22Rv1 (cell line): Measurements from ENCODE around the gene DESI2.
"Not testable (repeated sequence)": the region's sequence is repeated elsewhere in the genome, so short reads cannot be mapped to it uniquely, and the experiment has no call there.

Source experiments
- H3K27ac ChIP-seq: fragments of 450-650 bp; 2 replicates; pipeline ENCODE4 v1.5.1; 2017
- CTCF ChIP-seq: fragments of 450-650 bp; IDR thresholded peaks from 2 replicates; pipeline ENCODE4 v1.5.1; 2017; ENCODE audit warnings: mild to moderate bottlenecking
- ZFX ChIP-seq: fragments of 450-650 bp; IDR thresholded peaks from 2 replicates; pipeline ENCODE4 v1.6.1; 2017; ENCODE audit warnings: antibody characterized with exemption, borderline replicate concordance

DESI2 gene

GRCh38 chr1:244664353-244664752, 11.4 kb downstream of the DESI2 start:
- no peak overlapping the region for H3K27ac ChIP-seq
- TF ChIP-seq ZFX (no peak), CTCF (no peak)

GRCh38 chr1:244665771-244666217, 12.9 kb downstream of the DESI2 start:
- H3K27ac ChIP-seq = no peak overlapping the region
- no peak for TF ChIP-seq CTCF

GRCh38 chr1:244666672-244667418, 13.9 kb downstream of the DESI2 start:
- not testable (repeated sequence) for H3K27ac ChIP-seq

- TF ChIP-seq CTCF (no peak), ZFX (no peak)
- no peak overlapping the region for H3K27ac ChIP-seq
Observed at GRCh38 chr1:244667797-244668196, 14.9 kb downstream of the DESI2 start.

- no peak overlapping the region for H3K27ac ChIP-seq
- no peak for TF ChIP-seq CTCF
- no peak for TF ChIP-seq ZFX
Observed at GRCh38 chr1:244672946-244673682, 20.2 kb downstream of the DESI2 start.

GRCh38 chr1:244674446-244674845, 21.5 kb downstream of the DESI2 start:
- no peak for TF ChIP-seq ZFX
- TF ChIP-seq CTCF = no peak
- H3K27ac ChIP-seq = no peak overlapping the region

GRCh38 chr1:244675167-244675566, 22.2 kb downstream of the DESI2 start:
- no peak overlapping the region for H3K27ac ChIP-seq
- TF ChIP-seq CTCF = no peak
- no peak for TF ChIP-seq ZFX
